ENCODE data around the gene CSNK1G1. TPM values are rescaled to one million over a fixed set of nuclear protein-coding genes. Genes with fewer than 3 reads are reported as not detected.

The CSNK1G1 gene
- polyA plus RNA-seq, 1 of the 3 experiments (the other 2 are of a cell fraction): 10.2 TPM

DNA sequence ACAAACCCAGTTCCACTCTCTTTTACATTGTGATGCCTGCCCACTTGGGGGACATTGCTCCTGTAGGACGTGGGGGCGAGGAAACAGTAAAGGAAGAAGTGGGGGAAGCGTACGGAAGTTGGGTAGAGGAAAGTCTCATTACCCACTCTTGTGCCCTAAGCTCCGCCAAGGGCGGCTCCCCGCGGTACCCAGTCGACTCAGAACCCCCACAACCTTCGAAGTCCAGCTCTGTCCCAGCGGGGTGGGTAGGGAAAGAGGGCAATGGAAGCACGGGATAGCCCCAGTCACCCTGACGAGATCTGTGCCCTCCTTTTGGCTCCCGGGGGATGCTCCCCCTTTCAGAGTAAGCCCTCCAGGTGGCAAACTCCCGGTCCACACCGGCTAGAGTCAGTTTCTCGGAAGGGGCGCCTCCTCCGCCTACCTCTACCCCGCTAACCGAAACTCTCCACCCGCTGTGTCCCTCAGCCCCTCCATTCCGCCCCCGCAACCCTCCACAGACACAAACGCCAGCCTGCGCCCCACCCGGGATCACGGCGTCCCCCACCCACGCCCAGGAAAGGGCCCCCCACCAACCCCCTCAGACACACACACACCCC is 527 bp downstream of the CSNK1G1 start:
- peaks cover 55% of the 10 kb centered on the region for H3K79me2 ChIP-seq (ENCODE audit: insufficient read depth)
- peak; percentile 52 for DNase-seq

DNA sequence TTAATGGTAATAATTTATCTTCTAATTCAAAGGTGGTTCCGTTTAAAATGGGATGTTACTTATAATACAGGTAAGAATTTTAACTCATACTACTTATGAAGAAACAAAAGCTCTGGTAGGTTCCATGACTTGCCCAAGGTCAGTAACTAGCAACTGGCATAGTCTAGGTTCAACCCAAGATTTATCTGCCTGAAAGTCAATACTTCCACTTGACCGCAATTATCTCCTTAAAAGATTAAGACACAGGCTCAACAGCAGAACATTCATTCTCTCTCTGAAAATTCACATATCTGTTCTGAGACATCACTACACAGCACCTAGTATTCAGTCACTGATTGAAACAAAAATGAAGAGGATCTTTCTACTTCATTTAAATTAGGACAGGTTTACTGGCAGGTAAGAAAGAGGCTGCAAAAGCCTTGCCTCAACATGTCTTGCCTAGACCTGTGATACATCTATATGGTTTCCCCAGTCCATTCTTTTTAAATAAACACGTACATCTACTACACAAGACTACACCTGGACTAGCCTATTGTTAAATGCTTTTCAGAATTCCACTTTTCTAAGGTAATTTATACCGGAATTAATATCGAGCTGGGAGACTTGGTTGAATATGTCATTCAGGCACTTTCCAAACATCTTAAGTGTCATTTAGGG is 1.2 kb downstream of the CSNK1G1 start:
- ChIA-PET CTCF (interaction anchor here (0.5 to 2.5 kb wide), 4 partner anchors 73 to 327 kb away, joined by 3 to 13 read pairs (median 4); partner anchors contain the start of gene PPIB), POLR2A (interaction anchor here (0.9 to 1.4 kb wide), 2 partner anchors 9 to 33 kb away, joined by 3 read pairs; partner anchors contain the start of gene TRIP4)
- H4K20me1 ChIP-seq (ENCODE audit: insufficient read depth): peaks cover 7% of the 10 kb centered on the region
- peaks cover 0 to 4% of the 10 kb centered on the region in 2 experiments for H3K36me3 ChIP-seq (replicated peaks in 1 of 2; ENCODE audit: control insufficient read depth in 1 of 2, insufficient read depth in 2 of 2, low read length in 1 of 2)
- 33% methylated on average over 5 of the region's 5 CpGs for WGBS (ENCODE audit: low lambda C conversion rate)
- peaks cover 25% of the 10 kb centered on the region for H3F3A ChIP-seq (replicated peaks; ENCODE audit: insufficient read depth)
- H3K27ac ChIP-seq (ENCODE audit: low read depth in 2 of 2, low read length in 1 of 2): peak overlapping the region; percentile 81 to 85
- peak overlapping the region; percentile 88 for H3K9ac ChIP-seq
- H3K9me3 ChIP-seq: no peaks in the 10 kb centered on the region
- peaks cover 61% of the 10 kb centered on the region for H3K79me2 ChIP-seq (ENCODE audit: insufficient read depth)
- H3K27me3 ChIP-seq (ENCODE audit: insufficient read depth): no peaks in the 10 kb centered on the region
- H3K4me2 ChIP-seq: peak overlapping the region; percentile 71
- no peak overlapping the region for H2AFZ ChIP-seq (ENCODE audit: low read depth)
- peaks cover 3 to 14% of the 10 kb centered on the region in 2 experiments; a peak in 3 of 4 replicates for H3K4me1 ChIP-seq (ENCODE audit: control insufficient read depth in 1 of 2, insufficient read depth in 2 of 2, low read depth in 1 of 2, low read length in 1 of 2)
- H3K4me3 ChIP-seq (ENCODE audit: low read depth in 2 of 2, low read length in 1 of 2): peak overlapping the region; percentile 66 to 74
- H3K9me2 ChIP-seq: no peaks in the 10 kb centered on the region
- DNase-seq: no peak
- TF ChIP-seq TEAD4 (IDR thresholded peaks at IDR 0.05; ENCODE audit: borderline replicate concordance, insufficient read depth): no peak
- TF ChIP-seq FOXM1 (IDR thresholded peaks at IDR 0.05; ENCODE audit: low read depth): no peak
- no peak for TF ChIP-seq NFIC (IDR thresholded peaks at IDR 0.05; ENCODE audit: borderline replicate concordance)
- TF ChIP-seq SMC3 (IDR thresholded peaks at IDR 0.05; ENCODE audit: low read depth, low read length): no peak
- TF ChIP-seq TAF1 (IDR thresholded peaks at IDR 0.05; ENCODE audit: borderline replicate concordance, low read depth, low read length): no peak
- TF ChIP-seq YY1 (IDR thresholded peaks at IDR 0.05; ENCODE audit: low read depth): no peak
- TF ChIP-seq, protein P1, sequence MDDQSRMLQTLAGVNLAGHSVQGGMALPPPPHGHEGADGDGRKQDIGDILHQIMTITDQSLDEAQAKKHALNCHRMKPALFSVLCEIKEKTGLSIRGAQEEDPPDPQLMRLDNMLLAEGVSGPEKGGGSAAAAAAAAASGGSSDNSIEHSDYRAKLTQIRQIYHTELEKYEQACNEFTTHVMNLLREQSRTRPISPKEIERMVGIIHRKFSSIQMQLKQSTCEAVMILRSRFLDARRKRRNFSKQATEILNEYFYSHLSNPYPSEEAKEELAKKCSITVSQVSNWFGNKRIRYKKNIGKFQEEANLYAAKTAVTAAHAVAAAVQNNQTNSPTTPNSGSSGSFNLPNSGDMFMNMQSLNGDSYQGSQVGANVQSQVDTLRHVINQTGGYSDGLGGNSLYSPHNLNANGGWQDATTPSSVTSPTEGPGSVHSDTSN (IDR thresholded peaks at IDR 0.05): no peak
- TF ChIP-seq, protein P2, sequence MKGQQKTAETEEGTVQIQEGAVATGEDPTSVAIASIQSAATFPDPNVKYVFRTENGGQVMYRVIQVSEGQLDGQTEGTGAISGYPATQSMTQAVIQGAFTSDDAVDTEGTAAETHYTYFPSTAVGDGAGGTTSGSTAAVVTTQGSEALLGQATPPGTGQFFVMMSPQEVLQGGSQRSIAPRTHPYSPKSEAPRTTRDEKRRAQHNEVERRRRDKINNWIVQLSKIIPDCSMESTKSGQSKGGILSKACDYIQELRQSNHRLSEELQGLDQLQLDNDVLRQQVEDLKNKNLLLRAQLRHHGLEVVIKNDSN (IDR thresholded peaks at IDR 0.05; ENCODE audit: borderline replicate concordance, low read depth): no peak
- TF ChIP-seq, protein P3, sequence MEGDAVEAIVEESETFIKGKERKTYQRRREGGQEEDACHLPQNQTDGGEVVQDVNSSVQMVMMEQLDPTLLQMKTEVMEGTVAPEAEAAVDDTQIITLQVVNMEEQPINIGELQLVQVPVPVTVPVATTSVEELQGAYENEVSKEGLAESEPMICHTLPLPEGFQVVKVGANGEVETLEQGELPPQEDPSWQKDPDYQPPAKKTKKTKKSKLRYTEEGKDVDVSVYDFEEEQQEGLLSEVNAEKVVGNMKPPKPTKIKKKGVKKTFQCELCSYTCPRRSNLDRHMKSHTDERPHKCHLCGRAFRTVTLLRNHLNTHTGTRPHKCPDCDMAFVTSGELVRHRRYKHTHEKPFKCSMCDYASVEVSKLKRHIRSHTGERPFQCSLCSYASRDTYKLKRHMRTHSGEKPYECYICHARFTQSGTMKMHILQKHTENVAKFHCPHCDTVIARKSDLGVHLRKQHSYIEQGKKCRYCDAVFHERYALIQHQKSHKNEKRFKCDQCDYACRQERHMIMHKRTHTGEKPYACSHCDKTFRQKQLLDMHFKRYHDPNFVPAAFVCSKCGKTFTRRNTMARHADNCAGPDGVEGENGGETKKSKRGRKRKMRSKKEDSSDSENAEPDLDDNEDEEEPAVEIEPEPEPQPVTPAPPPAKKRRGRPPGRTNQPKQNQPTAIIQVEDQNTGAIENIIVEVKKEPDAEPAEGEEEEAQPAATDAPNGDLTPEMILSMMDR (IDR thresholded peaks at IDR 0.05): no peak
- no peak for TF ChIP-seq EP300 (IDR thresholded peaks at IDR 0.05; ENCODE audit: borderline replicate concordance in 1 of 2, low read depth in 1 of 2, low read length in 1 of 2)

More for the DNA sequence above, 527 bp downstream of the CSNK1G1 start:
- no peaks in the 10 kb centered on the region for H3K9me2 ChIP-seq
- TF ChIP-seq, protein P4, sequence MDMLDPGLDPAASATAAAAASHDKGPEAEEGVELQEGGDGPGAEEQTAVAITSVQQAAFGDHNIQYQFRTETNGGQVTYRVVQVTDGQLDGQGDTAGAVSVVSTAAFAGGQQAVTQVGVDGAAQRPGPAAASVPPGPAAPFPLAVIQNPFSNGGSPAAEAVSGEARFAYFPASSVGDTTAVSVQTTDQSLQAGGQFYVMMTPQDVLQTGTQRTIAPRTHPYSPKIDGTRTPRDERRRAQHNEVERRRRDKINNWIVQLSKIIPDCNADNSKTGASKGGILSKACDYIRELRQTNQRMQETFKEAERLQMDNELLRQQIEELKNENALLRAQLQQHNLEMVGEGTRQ (IDR thresholded peaks at IDR 0.05; ENCODE audit: borderline replicate concordance, low read depth, low read length): no peak
- TF ChIP-seq GABPA (IDR thresholded peaks at IDR 0.05; ENCODE audit: low read depth) (peak; percentile 11; the same call in 1 of the 2 replicates), RFX5 (IDR thresholded peaks at IDR 0.05; ENCODE audit: low read length) (no peak)
- TF ChIP-seq, protein P5, sequence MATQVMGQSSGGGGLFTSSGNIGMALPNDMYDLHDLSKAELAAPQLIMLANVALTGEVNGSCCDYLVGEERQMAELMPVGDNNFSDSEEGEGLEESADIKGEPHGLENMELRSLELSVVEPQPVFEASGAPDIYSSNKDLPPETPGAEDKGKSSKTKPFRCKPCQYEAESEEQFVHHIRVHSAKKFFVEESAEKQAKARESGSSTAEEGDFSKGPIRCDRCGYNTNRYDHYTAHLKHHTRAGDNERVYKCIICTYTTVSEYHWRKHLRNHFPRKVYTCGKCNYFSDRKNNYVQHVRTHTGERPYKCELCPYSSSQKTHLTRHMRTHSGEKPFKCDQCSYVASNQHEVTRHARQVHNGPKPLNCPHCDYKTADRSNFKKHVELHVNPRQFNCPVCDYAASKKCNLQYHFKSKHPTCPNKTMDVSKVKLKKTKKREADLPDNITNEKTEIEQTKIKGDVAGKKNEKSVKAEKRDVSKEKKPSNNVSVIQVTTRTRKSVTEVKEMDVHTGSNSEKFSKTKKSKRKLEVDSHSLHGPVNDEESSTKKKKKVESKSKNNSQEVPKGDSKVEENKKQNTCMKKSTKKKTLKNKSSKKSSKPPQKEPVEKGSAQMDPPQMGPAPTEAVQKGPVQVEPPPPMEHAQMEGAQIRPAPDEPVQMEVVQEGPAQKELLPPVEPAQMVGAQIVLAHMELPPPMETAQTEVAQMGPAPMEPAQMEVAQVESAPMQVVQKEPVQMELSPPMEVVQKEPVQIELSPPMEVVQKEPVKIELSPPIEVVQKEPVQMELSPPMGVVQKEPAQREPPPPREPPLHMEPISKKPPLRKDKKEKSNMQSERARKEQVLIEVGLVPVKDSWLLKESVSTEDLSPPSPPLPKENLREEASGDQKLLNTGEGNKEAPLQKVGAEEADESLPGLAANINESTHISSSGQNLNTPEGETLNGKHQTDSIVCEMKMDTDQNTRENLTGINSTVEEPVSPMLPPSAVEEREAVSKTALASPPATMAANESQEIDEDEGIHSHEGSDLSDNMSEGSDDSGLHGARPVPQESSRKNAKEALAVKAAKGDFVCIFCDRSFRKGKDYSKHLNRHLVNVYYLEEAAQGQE (IDR thresholded peaks at IDR 0.05; ENCODE audit: low read depth, low read length): no peak
- H3K27me3 ChIP-seq (ENCODE audit: insufficient read depth): no peaks in the 10 kb centered on the region
- H4K20me1 ChIP-seq (ENCODE audit: insufficient read depth): peaks cover 7% of the 10 kb centered on the region
- peaks cover 0 to 4% of the 10 kb centered on the region in 2 experiments for H3K36me3 ChIP-seq (replicated peaks in 1 of 2; ENCODE audit: control insufficient read depth in 1 of 2, insufficient read depth in 2 of 2, low read length in 1 of 2)
- peak overlapping the region; percentile 66 to 74 for H3K4me3 ChIP-seq (ENCODE audit: low read depth in 2 of 2, low read length in 1 of 2)
- peak overlapping the region; percentile 71 for H3K4me2 ChIP-seq
- CTCF ChIA-PET: interaction anchor here (0.5 to 2.5 kb wide), 10 partner anchors 14 to 326 kb away, joined by 3 to 13 read pairs (median 3); partner anchors contain the start of genes PPIB and SNX22
- H3K9ac ChIP-seq: peak overlapping the region; percentile 88
- POLR2A ChIA-PET: interaction anchor here (0.9 to 1.4 kb wide), 2 partner anchors 10 to 32 kb away, joined by 3 read pairs; partner anchors contain the start of gene TRIP4
- H3K9me3 ChIP-seq: no peaks in the 10 kb centered on the region
- H3F3A ChIP-seq (replicated peaks; ENCODE audit: insufficient read depth): peaks cover 25% of the 10 kb centered on the region
- H2AFZ ChIP-seq (ENCODE audit: low read depth): peak overlapping the region; percentile 74; the same call in 1 of the 2 replicates
- peaks cover 3 to 12% of the 10 kb centered on the region in 2 experiments; a peak in 3 of 4 replicates for H3K4me1 ChIP-seq (ENCODE audit: control insufficient read depth in 1 of 2, insufficient read depth in 2 of 2, low read depth in 1 of 2, low read length in 1 of 2)
- peak overlapping the region; percentile 81 to 85 for H3K27ac ChIP-seq (ENCODE audit: low read depth in 2 of 2, low read length in 1 of 2)
- WGBS (ENCODE audit: low lambda C conversion rate): under 1% methylated on average over 30 of the region's 30 CpGs

Data from SK-N-SH (cell line).